Cardiac septum (tissue), 1 donor: Measurements from ENCODE around the gene BLNK. TPM values are rescaled to one million over a fixed set of nuclear protein-coding genes. Genes with fewer than 3 reads are reported as not detected.

Source experiments
- DNase-seq: peaks from one replicate; pipeline ENCODE4 v3.0.0-alpha.2; 2020; ENCODE audit warnings: low spot score
- intact Hi-C: fragments of 100-400 bp; cut with DNase I; formaldehyde crosslinking; loops from one replicate; pipeline ENCODE4 v1.14.0; 2022
- total RNA-seq: library from RNA; stranded (reverse); fragmentation: NEBNext Ultra II Directional; extraction: Animal tissue kit (Norgen Biotek cat#: 25700); gene quantifications from one replicate; pipeline ENCODE4 v1.2.1, GENCODE V29; 2021
- donor health status: DM: no; HTN: no; CAD: no.

Gene BLNK
- total RNA-seq, 1 donor from 2014 or later: 0.86 TPM

DNA sequence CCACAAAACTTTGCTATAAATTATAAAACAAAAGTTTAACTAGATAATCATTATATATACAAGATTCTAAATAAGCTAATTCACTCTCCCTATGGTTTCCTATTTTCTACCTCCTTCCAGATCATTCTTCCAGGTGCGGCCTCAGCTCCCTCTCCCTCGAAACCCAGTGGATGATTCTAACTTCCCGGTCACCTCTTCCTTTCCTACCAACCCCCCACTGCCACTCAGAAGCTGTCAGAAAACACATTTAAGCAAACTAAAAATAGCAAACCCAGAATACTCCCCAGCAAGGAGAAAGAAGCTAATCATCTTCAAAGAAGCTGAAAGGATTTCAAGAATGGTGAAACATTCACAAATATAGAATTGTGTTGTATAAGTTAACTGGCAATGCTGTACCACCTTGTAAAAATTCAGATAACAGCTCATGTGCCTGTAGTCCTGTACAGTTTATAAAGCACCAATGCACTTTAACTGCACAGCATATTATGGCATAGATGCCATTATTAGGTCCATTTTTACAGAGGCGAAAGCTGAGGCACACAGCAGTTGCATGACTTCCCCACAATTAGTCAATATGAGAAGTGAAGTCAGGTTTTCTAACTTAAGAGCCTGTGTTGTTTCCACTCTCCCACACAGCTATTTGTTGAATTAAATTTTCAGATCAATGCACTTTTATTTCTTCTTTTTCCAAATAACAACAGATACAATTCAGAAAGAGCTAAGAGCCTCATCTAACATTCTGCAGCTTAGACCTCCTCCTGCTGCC, 19.2 kb upstream of the BLNK start:
- no peak for DNase-seq
- intact Hi-C loops: loop anchor here (5.0 kb wide), 1 partner anchor 273 kb away; no protein-coding TSS in a partner anchor

DNA sequence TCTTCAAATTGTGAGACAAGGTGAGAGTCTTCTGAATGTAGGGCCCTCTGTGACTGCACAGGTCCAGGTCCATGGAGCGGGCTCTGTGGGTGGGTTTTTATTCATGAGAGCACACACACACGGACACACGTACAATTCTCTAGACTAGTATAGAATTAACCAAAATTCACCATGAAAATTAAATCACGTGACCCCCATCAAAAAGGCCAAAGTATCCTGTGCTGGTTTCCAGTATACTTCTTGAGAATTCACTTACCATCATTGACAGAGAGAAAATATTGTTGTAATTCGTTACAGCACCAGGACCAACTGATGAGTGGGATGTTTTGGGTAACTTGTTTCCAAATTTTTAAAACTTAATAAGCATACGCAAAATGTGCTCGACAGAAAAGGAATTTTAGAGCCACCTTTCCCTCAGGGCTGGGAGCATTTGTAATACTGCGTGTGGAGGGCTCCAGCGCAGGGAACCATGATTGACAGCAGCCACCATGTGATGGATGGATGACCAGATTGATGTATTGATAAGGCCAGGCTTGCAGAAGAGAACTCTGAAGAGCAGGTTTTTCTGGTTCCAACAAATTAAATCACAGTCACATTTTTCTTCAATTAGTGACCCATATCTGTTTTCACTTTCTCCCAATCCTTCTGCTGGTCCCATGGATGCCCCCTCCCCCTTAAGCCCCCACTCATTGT, 18.0 kb upstream of the BLNK start:
- DNase-seq: no peak
- intact Hi-C loops: no loop called here

DNA sequence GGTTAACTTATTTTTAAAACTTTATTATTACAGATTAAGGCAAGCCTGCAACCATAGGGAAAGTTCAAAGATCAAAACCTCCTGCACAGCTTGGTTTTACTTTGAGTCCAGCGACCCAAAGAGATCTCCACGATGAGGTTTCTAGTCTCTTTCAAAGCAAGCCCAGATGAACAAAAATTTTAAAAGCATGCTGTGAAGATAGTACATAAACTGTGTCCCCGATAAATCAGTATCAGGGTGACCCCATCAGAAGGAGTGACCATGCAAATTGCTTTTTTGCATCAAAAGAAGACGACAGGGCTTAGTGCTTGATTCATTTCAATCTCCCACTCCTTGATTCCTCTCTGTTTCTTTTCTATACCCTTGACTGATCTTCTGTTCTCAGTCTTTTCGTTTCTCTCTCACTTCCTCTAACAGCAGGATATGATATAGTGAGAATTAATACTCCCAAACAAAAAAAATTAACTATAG, 16.8 kb upstream of the BLNK start:
- intact Hi-C loops: no loop called here
- DNase-seq: no peak

DNA sequence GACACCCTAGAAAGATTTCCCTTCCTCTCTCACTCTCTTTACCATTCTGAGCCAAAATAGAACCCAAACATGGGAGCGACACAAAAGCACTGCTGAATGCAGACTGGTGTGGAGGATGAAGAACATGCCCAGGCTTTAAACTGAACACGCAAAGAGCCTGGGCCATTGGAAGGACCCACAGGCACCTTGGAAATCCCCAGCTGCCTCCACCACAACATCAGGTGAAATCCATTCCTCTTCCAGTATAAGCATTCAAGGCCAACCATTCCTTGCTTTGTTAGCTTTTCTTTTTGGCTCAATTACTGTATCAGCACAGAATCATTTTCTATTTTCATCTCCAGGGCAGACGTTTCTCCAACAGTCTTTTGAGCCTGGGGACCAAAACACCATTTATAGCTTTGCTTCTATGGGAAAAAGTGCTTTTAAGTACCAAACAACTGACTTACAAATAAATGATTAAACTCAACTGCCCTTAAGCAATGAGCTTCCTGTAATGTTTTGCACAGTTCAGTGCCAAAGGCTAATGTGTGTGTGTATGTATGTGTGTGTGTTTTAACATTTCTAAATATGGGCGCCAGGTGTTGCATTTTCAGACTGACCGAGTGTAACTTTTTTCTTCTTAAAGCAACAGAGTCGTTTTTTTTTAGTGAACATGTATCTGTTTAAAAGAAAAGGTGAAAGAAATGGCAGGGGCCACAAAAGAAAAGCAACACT, 16.2 kb upstream of the BLNK start:
- no peak for DNase-seq
- intact Hi-C loops: no loop called here

DNA sequence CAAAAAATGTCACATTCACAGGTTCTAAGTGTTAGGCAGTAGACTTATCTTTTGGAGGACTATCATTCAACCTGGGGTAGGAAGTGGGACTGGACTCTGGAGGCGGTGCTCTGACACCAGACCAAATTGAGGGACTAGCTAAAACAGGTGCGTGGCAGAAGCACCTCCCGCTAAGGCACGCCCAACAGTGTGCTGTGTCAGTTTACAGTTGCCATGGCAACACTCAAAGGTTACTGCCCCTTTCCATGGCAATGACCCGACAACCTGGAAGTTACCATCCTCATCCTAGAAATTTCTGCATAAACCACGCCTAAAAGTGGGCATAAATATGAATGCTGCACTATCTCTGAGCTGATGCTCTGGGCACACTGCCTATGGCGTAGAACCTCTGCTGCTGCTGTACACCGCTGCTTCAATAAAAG, 14.0 kb upstream of the BLNK start:
- DNase-seq: no peak
- intact Hi-C loops: no loop called here

DNA sequence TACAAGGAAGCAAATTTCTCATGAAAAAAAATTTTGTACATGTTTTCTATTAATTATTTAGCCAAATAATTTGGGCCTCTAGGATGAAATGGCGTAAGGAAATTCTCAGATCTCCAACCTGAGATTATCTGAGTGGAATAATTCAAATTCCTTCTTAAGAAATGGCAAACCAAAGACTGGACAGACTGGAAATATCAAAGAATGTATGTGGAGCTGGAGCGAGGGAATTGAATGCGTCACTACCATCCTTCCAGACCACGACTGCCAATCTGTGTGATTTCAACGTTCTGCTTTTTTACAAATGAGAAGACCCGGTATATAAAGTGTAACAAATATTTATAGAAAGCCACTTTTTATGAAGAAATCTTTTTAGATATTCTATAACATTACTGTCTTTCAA, 12.4 kb upstream of the BLNK start:
- intact Hi-C loops: no loop called here
- no peak for DNase-seq

DNA sequence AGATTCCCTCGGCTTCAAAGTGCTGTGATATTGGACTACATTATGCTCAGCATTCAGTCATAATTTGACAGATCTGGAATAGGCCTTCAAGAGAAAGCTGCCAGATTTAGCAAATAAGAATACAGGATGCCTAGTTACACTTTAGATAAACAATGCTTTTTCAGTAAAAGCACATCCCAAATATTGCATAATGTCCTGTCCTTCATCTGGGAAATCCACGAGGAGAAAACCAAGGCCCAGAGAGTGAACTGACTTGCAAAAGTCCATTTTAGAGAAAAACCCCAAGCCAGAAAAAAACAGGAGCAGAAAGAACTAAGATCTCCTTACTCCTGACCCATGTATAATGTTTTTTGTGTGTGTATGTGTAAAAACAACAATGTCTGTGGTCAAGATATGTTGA, 12.0 kb upstream of the BLNK start:
- no peak for DNase-seq
- intact Hi-C loops: no loop called here

DNA sequence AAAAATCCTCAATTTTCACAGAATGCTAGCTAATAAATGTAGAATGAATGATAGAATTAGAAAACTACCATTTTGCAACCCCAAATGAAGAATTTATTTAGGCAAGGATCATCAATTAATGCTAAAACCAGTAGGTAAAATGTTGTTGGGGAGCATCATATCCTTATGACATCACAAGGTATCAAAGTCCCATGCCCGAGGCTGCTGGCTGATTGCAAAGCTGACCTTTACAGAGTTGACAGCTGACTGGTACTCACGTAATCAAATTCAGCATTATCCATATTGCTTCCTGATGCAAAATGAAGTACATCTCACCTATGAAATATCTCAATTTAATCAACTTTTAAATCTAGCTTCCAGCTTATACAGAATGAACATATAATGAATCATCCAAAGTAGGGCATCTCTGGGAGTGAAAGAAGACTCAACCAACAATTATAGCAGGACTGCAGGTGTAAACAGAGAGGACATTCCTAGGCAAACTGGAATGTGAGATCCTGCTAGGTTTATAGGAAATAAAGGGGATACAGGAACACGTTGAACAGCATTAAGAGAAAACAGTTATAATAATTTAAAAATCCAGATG, 10.2 kb upstream of the BLNK start:
- intact Hi-C loops: no loop called here
- DNase-seq: no peak

DNA sequence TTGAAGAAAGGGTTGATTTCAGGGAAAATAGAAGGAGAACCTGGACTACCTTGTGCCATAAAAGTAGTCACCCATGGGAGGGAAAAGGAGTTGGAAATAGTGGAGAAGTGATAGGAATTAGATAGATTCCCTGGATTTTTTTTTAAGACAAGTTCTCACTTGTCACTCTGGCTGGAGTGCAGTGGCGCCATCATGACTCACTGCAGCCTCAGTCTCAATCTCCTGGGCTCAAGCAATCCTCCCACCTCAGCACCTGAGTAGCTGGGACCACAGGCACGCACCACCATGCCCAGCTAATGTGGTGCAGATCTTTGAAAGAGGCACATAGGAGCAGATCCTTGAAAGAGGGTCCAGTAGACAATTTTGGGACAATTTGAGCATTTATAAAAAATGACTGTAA, 9.5 kb upstream of the BLNK start:
- intact Hi-C loops: no loop called here
- DNase-seq: no peak

DNA sequence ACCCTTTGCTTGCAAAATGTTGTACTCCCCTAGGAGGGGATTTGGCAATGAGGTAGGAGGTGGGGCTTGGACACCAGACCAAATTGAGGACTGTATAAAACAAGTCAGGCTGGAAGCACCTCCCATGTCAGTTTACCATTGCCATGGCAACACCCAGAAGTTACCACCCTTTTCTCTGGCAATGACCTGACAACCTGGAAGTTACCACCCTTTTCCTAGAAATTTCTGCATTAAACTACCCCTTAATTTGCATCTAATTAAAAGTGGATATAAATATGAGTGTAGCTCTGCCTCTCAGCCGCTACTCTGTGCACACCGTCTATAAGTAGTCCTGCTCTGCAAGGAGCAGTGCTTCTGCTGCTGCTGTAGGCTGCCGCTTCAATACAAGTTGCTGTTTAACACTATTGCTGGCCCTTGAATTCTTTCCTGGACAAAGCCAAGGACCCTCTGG, 7.8 kb upstream of the BLNK start:
- intact Hi-C loops: no loop called here

DNA sequence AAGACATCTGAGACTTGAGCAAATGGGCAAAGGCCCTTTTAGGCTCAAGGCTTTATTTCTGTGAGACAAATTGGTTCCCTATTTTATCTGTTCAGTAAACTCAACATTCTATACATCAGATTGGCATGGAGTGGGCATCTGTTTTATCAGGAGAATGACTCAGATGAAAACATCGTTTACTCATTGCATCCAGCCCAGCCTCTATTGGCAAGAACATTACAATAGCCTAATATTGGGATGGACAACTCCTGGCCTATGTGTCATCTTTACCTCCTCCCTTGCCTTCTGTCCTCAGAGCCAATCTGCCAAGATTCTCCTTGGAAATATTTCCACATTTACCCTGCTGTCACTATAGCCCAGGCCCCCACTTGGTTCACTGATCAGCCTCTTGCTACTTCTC, 5.5 kb upstream of the BLNK start:
- no peak for DNase-seq
- intact Hi-C loops: no loop called here

More for the DNA sequence above, 7.8 kb upstream of the BLNK start:
- no peak for DNase-seq

DNA sequence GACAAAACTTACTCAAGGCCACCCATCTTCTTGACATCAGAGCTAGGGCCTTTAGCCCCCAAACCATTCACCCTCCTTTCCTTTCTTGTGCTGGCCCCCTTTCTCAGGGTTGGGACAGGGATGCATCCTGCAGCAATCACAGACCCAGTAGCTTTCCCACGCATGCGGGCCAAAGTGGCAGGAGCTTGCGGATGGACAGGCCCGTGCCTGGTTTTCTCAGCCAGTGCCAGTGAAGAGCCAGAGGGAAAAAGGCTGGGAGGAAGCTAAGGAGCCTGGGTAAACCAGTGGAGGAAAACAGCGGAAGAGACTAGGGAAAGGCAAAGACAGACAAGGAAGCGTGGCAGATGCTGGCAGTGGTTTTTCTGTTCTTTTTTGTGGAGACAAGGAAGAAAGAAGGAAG, 5.1 kb upstream of the BLNK start:
- DNase-seq: no peak
- intact Hi-C loops: no loop called here

DNA sequence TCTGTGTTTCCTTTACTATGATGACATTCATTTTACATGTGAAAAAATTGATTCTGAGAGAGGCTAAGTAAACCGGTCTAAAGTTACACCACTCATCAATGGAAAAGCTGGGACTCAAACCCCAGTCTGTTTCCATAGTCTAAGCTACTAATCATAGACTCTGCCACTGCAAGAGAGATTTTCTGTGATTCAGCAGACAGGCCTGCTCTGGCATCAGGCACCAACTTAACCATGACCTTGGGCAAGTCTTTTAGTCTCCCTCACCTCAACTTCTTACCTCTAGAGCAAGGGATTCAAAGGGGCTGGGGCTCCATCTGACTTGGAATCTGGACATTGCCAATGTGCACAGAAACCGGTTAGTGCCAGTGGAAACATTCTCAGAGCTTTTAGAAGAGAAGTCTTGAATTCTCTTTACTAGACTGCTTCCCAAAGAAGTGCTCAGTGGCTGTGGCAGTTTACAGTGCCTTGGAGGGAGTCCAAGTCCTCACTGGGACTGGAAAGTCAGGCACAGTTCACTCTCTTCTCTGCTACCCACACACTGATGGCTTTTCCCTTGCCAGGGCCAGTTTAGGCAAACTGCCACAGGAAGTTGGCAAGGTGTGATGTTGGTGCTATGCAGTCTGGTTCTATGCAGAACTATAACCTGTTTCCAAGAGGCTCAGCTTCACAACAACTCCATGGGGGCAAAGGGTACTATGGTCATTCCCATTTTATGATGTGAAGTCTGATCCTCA, 4.5 kb upstream of the BLNK start:
- intact Hi-C loops: no loop called here
- DNase-seq: peak; percentile 80

DNA sequence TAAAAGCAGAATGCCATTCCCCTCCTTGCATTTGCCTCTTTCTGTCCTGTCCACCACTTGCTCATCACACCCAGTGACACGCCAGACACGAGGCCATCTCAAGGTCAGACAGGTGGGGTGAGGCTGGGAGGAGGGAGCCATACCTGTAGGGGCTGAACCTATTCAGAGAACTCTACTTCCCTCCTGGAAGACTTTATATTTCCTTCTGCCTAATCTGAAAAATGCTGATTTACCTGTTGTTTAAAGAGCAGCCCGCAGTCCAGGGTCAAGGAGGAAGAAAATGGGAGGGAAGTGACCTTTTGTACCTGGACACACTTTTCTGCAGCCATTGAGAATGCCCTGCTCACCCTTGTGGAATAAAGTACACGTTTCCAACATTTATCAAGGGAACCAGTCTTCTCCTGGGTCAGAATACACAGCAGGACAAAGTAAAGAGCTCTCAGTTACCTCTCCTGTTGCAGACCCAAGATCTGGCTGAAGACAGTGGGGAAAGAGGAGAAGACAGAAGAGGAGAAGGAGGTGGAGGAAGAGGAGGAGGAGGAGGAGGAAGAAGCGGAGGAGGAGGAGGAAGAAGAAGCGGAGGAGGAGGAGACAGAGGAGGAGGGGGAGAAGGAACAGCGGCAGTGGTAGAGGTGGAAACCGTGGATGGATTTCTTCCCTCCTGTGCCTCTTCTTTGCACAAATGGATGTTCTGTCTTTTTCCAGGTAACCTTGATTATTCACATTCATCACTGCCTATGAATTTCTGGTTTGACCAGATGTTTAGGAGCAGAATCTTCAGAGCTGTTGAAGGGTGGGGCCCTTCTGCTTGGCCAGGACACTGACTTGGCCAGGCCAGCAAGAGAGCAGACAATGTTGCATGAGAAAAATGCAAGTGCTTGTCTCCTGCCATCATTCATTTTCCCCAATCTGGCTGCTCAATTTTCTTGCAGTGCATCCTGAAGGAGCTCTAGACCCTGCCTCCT, 1.2 kb upstream of the BLNK start:
- intact Hi-C loops: no loop called here
- no peak for DNase-seq

DNA sequence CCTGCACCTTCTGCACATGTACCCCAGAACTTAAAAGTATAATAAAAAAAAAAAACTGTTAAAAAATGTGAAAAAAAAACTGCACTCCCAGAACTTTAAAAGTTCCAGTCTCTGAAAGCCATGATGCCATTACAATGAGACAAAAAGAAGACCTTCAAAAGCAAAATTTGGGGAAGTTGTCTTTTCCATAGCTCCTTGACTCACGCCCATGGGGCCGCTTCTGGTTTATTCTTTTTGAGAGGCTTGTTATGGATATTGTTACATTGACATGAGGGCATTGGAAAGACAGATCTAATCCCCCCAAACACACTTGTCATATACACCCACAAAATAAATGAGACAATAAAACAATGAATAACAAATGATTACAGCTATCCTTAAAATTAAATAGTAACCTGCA, 798 bp downstream of the BLNK start:
- intact Hi-C loops: no loop called here
- no peak for DNase-seq

DNA sequence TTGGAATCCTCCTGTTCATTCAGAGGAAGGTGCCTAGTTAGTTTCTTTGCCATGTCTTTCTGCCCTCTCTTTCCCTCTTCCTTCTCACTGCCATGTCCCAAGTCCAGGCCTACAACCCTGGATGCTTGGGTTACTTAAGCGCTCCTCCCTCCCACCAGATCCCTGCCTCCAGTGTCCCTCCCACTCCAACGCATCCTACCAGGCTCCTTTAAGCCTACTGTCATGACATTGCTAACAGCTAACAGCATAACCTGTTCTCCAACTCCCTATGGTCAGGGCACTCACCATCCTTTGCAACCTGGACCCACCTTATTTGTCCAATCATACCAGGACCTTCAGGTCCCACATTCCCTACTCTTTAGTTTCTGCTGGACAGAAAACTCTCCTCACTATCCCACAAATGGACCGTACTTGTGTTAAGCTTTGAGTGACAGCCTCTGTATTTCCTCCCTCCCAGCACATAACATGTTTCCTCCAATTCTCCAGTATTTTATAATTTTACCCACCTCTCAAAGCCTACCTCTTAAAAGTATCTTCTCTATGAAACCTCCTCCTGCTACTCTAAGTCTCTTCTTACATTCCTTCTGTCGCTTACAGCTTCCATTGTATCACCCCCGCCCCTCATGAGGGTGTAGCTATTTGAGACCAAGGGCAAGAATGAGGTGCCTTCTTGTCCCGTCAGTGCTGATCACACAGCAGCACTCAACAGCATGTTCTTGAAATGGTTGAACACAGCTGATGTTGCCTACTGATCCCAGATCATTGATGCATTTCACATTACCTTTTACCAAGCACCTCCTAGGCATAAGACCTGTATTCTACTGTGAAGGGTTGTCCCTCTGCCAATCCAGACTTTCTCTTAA, 1.7 kb downstream of the BLNK start:
- intact Hi-C loops: no loop called here
- DNase-seq: no peak

DNA sequence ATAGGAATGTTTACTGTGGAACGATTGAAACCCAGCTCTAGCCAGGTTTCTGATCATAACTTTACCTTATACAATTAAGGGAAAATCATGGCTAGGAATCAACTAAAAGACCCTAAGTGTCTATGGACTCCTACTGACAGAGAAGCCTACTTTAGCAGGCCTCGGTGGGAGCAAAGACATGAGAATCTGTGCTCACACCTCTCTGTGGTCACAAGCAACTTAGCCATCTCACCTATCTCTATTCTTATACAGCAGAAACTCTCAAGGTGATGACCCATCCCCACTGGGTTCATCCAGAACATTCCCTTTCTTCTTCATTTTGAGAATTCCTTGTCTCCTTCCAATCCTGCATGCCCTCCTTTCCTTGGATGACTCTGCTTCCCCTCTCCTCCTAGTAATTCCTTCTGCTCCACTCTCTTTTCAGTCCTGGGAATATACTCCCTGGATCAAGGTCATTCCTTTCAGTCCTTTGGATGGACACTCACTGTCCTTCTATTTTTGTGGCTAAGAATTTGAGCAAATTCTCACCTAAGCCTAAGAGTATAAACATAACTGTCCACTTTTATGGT, 2.9 kb downstream of the BLNK start:
- intact Hi-C loops: no loop called here
- DNase-seq: no peak
